Measurements from ENCODE around the gene ALOX15B. TPM values are rescaled to one million over a fixed set of nuclear protein-coding genes. Genes with fewer than 3 reads are reported as not detected.

The ALOX15B gene
- total and polyA plus RNA-seq, 9 donors = 0.23 to 14.9 (median 0.78) TPM; not detected in 1

DNA sequence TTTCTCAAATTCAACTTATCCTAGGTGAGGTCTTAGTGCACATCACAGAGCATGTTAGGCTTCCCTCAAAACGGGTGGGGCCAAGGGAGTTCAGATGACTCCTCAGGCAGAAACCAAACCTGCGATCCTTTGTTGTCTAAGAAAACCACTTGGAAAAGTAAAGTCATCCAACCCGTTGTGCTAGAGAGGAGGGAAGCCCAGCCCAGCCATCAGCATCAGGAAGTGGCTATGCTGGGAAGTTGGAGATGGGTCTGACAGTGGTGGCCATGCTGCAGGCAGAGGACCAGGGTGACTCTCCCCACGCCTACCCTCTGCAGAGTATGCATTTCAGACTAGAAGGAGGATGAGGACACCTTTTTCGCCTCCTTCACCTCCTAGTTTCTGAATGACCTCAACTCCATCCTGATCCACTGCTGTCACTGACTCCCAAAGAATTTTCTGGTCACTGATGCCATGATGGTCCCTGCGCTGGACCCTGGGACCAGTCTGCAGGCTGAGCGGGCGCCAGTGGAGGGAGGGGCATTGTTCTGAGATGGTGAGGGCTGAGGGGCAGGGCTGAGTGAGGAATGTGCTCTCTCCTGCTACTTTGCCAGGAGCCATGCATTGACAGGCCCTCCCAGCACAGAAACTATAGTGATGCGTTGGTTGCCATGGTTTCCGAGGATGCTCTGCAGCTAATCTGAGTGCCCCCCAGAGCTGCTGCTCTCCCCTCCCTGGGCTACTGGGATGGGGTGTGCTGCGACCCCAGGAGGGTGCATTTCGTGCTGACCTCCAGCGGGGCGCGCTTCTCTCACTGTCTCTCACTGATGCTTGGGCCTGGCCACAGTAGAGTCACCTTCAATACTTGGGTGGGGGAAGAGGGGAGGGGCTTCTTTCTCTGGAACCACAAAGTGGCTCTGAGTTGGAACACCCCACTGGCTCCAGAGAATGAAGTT is 28.2 kb downstream of the ALOX15B start:
- Histone ChIP-seq H3K9me3 (no peaks in the 10 kb centered on the region), H3K4me1 (ENCODE audit: insufficient read depth) (no peaks in the 10 kb centered on the region), H3K4me3 (no peak overlapping the region), H3K27me3 (no peaks in the 10 kb centered on the region), H3K27ac (no peak overlapping the region), H3K36me3 (no peaks in the 10 kb centered on the region)
- 60 to 64% (median 63%) methylated on average over 15 of the region's 15 CpGs for WGBS, 3 donors
- no peak for TF ChIP-seq EP300 (IDR thresholded peaks at IDR 0.05)
- no peak for TF ChIP-seq POLR2A (IDR thresholded peaks at IDR 0.05)
- TF ChIP-seq, protein P1, sequence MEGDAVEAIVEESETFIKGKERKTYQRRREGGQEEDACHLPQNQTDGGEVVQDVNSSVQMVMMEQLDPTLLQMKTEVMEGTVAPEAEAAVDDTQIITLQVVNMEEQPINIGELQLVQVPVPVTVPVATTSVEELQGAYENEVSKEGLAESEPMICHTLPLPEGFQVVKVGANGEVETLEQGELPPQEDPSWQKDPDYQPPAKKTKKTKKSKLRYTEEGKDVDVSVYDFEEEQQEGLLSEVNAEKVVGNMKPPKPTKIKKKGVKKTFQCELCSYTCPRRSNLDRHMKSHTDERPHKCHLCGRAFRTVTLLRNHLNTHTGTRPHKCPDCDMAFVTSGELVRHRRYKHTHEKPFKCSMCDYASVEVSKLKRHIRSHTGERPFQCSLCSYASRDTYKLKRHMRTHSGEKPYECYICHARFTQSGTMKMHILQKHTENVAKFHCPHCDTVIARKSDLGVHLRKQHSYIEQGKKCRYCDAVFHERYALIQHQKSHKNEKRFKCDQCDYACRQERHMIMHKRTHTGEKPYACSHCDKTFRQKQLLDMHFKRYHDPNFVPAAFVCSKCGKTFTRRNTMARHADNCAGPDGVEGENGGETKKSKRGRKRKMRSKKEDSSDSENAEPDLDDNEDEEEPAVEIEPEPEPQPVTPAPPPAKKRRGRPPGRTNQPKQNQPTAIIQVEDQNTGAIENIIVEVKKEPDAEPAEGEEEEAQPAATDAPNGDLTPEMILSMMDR (IDR thresholded peaks at IDR 0.05) = no peak
- intact Hi-C loops (cut with DNase I) = no loop called here
- no peak for DNase-seq

DNA sequence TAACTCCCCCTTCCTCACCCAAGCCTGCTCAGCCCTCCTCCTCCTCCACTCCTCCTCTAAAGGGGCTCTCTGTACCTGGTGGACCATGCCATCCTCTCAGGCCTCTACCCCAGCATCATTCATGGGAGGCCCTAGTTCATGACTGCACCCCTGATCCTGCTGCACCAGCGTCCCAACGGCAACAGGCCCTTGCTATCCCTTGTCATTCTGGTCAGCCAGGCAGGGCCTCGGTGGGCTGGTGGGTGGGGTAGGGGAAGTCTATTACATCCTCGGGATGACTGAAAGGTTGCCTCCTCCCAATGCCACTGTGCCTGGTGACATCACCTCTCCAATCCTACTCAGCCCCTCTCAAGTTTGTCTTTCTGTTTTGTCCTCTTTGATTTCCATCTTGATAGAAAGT is 28.9 kb downstream of the ALOX15B start:
- 59 to 77% (median 69%) methylated on average over 4 of the region's 4 CpGs for WGBS, 3 donors
- Histone ChIP-seq H3K27me3 (no peaks in the 10 kb centered on the region), H3K4me1 (ENCODE audit: insufficient read depth) (no peaks in the 10 kb centered on the region), H3K36me3 (no peaks in the 10 kb centered on the region), H3K9me3 (no peaks in the 10 kb centered on the region), H3K27ac (no peak overlapping the region), H3K4me3 (no peak overlapping the region)
- no peak for DNase-seq
- TF ChIP-seq POLR2A (IDR thresholded peaks at IDR 0.05) (no peak), EP300 (IDR thresholded peaks at IDR 0.05) (no peak)
- TF ChIP-seq, protein P1 (IDR thresholded peaks at IDR 0.05) = no peak
- intact Hi-C loops (cut with DNase I) = no loop called here

DNA sequence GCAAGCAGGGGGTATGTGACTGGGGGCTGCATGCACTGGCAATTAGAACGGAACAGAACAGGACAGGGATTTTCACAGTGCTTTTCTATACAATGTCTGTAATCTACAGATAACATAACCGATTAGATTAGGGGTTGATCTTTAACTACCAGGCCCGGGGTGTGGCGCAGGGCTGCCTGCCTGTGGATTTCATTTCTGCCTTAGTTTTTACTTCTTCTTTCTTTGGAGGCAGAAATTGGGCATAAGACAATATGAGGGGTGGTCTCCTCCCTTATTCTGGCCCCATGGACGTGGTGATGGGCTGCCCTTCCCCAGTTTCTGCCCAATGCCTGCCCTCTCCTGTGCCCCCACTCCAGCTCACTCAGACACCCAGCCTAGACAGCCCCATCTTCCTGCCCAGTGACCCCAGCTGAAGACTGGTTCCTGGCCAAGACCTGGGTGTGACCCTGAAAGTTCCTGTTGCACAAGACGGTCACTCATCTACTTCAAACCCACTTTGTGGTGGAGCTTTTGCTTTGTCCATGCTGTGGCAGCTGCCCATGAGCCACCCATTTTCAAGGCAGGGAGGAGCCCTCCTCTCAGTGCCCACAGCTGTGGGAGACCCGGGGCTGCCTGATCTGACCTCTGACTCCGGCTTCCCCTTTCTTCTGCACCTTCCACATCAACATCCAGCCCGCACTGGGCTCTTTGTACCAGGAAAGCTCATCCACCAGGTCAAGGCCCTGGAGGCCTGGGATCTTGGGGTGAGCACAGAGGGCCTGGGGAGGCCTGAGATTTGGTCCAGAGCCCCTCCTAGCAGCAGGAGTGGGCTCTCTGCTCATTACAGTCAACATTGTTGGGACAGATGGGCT is 30.1 kb downstream of the ALOX15B start:
- Histone ChIP-seq H3K4me1 (ENCODE audit: insufficient read depth) (no peaks in the 10 kb centered on the region), H3K9me3 (no peaks in the 10 kb centered on the region), H3K27me3 (no peaks in the 10 kb centered on the region), H3K4me3 (no peak overlapping the region), H3K27ac (no peak overlapping the region), H3K36me3 (no peaks in the 10 kb centered on the region)
- TF ChIP-seq, protein P1 (IDR thresholded peaks at IDR 0.05) = no peak
- TF ChIP-seq POLR2A (IDR thresholded peaks at IDR 0.05) = no peak
- no peak for TF ChIP-seq EP300 (IDR thresholded peaks at IDR 0.05)
- no peak for DNase-seq
- intact Hi-C loops (cut with DNase I) = no loop called here
- WGBS, 3 donors = 71 to 82% (median 82%) methylated on average over 9 of the region's 9 CpGs

DNA sequence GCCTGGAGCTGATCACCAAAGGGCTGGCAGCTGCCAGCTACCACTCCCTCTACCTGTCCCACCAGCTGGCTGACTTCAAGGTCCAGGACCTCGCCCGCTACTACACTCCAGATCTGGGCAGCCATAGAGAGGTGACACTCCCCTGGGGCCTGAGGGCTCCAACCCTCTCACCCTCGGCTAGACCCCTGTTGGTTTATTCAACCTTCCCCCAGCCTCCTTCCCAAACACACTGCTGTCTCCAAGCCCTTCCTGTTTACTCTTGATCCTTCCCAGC is 30.7 kb downstream of the ALOX15B start:
- no peaks in the 10 kb centered on the region for H3K36me3 ChIP-seq
- 72 to 83% (median 75%) methylated on average over 3 of the region's 3 CpGs for WGBS, 3 donors
- no peaks in the 10 kb centered on the region for H3K9me3 ChIP-seq
- no peak for DNase-seq
- H3K4me1 ChIP-seq (ENCODE audit: insufficient read depth) = no peaks in the 10 kb centered on the region
- no peak overlapping the region for H3K27ac ChIP-seq
- no peak overlapping the region for H3K4me3 ChIP-seq
- H3K27me3 ChIP-seq = no peaks in the 10 kb centered on the region
- intact Hi-C loops (cut with DNase I) = no loop called here
- TF ChIP-seq POLR2A (IDR thresholded peaks at IDR 0.05) (no peak), EP300 (IDR thresholded peaks at IDR 0.05) (no peak)
- TF ChIP-seq, protein P1 (IDR thresholded peaks at IDR 0.05) = no peak
